Neural cell (in vitro differentiated cells): ENCODE data around the gene UPF1.

ENCODE experiments used
- CTCF ChIP-seq: fragments of 450-650 bp; IDR thresholded peaks from 2 replicates; pipeline ENCODE4 v1.5.1; 2014; ENCODE audit warnings: antibody characterized with exemption, mild to moderate bottlenecking, moderate library complexity; ENCODE audit not compliant: poor library complexity, severe bottlenecking
- EP300 ChIP-seq: fragments of 450-650 bp; conservative IDR thresholded peaks from 2 replicates; pipeline ENCODE4 v1.6.1; 2014; ENCODE audit warnings: antibody characterized with exemption, mild to moderate bottlenecking, moderate library complexity; ENCODE audit not compliant: poor library complexity, severe bottlenecking
- EZH2 ChIP-seq: fragments of 200-600, 300-800 bp; shearing (Covaris generic), sonication (generic); IDR thresholded peaks from 2 replicates; pipeline ENCODE4 v1.6.1; 2014; ENCODE audit warnings: antibody characterized with exemption, low read length, borderline replicate concordance, mild to moderate bottlenecking; ENCODE audit not compliant: insufficient read depth, poor library complexity, severe bottlenecking
- RAD21 ChIP-seq: fragments of 450-650 bp; conservative IDR thresholded peaks from 2 replicates; pipeline ENCODE4 v1.6.1; 2014; ENCODE audit warnings: antibody characterized with exemption, mild to moderate bottlenecking, moderate library complexity
- REST ChIP-seq: IDR thresholded peaks from 2 replicates; pipeline ENCODE4 v1.6.1; 2012; ENCODE audit warnings: borderline replicate concordance

GRCh38 chr19:18794029-18794313 is 37.8 kb upstream of the UPF1 start:
- TF ChIP-seq CTCF, result no peak
- no peak for TF ChIP-seq EP300
- no peak for TF ChIP-seq EZH2
- no peak for TF ChIP-seq RAD21
- TF ChIP-seq REST, result no peak
